Mammary epithelial cell (primary cell): ENCODE data around the gene REL.

Source experiments
- EZH2 ChIP-seq: IDR thresholded peaks from 2 replicates; pipeline ENCODE4 v1.6.1; 2012; ENCODE audit warnings: low read length, inconsistent platforms, borderline replicate concordance
- TF ChIP-seq, protein P1 (sequence below), 2 donors: IDR thresholded peaks in 1 of 2; conservative IDR thresholded peaks in 1 of 2; 2 replicates each; pipeline ENCODE4 v1.5.1; 2011 to 2012; ENCODE audit warnings: inconsistent platforms in 2 of 2, low read length in 2 of 2, mild to moderate bottlenecking in 2 of 2, control low read depth in 1 of 2, low read depth in 1 of 2; ENCODE audit not compliant: insufficient read depth in 1 of 2; ENCODE audit errors: extremely low read depth in 1 of 2

DNA sequence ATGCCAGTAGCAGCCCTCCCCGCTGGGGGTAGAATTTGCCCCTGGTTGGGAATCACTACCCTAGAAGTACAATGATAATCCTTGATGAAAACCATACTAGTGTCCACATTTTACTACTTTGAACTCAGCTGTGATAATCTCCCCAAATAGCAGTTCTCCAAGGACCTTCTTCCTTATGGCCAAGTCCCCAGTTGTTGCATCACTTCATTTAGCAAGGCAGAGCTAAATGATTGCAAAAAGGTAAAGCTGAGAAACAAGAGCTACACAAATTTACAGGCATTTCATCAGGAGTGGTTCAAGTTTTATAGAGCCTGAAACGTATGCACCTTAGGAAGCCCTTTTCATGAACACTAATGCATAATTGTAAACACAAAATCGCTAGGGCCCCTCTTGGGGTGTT lies 44.9 kb upstream of the REL start:
- TF ChIP-seq, protein P1, sequence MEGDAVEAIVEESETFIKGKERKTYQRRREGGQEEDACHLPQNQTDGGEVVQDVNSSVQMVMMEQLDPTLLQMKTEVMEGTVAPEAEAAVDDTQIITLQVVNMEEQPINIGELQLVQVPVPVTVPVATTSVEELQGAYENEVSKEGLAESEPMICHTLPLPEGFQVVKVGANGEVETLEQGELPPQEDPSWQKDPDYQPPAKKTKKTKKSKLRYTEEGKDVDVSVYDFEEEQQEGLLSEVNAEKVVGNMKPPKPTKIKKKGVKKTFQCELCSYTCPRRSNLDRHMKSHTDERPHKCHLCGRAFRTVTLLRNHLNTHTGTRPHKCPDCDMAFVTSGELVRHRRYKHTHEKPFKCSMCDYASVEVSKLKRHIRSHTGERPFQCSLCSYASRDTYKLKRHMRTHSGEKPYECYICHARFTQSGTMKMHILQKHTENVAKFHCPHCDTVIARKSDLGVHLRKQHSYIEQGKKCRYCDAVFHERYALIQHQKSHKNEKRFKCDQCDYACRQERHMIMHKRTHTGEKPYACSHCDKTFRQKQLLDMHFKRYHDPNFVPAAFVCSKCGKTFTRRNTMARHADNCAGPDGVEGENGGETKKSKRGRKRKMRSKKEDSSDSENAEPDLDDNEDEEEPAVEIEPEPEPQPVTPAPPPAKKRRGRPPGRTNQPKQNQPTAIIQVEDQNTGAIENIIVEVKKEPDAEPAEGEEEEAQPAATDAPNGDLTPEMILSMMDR (conservative IDR thresholded peaks at IDR 0.05 in 1 of 2, IDR thresholded peaks at IDR 0.05 in 1 of 2; ENCODE audit: extremely low read depth in 1 of 2, insufficient read depth in 1 of 2, low read depth in 1 of 2, low read length in 2 of 2), result no peak
- no peak for TF ChIP-seq EZH2
